GM18870 (cell line): ENCODE data around the gene SLC26A5.

Experiments used
- ATAC-seq: cut with Tn5 transposase; IDR thresholded peaks from one replicate; pipeline ENCODE4 v1.9.1; 2021; ENCODE audit warnings: moderate library complexity; ENCODE audit not compliant: unreplicated experiment

SLC26A5 gene

DNA sequence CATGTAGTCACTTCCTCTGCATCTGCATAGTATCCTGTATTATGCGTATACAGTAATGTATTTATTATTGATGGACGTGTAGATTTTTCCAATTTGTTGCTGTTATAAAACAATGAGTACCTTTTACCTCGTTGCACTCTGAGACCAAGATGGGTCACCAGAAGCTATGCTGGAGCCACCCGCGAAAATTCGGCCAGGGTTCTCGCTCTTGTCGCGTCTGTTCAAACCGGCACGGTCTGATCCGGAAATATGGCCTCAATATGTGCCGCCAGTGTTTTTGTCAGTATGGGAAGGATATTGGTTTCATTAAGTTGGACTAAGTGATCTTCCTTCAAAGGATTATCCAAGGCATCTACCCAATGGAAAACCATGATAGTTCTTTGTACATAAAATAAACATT is 97.6 kb downstream of the SLC26A5 start:
- no peak for ATAC-seq

DNA sequence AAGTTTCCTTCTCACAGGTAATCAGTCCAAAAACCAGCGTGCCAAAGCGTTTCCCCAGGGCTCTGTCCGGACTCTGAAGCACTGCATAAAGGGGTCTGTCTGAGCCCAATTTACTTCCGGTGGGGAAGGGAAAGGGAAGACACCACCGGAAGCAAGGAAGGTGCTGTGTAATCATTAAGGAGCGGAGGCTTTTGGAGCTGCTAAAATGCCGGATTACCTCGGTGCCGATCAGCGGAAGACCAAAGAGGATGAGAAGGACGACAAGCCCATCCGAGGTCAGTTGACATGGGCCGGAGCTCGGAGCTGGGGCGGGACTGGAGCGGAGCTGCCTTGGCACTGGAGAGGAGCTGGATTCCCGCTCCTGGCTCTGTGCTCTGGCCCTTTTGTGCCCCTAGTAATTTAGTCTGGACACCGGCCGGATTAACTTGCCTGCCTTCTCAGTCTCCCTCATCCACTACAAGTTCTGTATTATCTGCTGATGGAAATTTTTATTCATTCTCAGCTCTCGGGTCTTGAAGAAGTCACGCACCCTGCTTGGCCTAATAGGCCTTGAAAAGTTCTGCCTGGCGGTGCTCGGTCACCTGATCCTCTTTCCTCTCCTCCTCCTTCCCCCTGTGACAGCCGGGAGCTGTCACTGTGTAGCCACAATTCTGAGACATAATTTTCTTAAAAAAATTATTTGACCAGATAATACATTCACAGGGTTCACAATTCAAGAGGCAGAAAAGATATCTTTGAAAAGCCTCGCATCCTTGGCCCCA is 98.3 kb downstream of the SLC26A5 start, which contains the start of gene PSMC2:
Gene PSMC2 (plus strand): TSS at position 137 of the 761 bp plus-strand sequence. CDS start 69 bp downstream, at position 206.
- peak; percentile 65 for ATAC-seq

- no peak for ATAC-seq
These were observed 99.6 kb downstream of the SLC26A5 start for GRCh38 chr7:103346396-103346795.

GRCh38 chr7:103344453-103345149 is 101.4 kb downstream of the SLC26A5 start, which contains the start of gene DNAJC2:
Gene DNAJC2 (minus strand): TSS chr7:103344767. CDS start chr7:103344622, 145 bp downstream.
- peak; percentile 74 for ATAC-seq

DNA sequence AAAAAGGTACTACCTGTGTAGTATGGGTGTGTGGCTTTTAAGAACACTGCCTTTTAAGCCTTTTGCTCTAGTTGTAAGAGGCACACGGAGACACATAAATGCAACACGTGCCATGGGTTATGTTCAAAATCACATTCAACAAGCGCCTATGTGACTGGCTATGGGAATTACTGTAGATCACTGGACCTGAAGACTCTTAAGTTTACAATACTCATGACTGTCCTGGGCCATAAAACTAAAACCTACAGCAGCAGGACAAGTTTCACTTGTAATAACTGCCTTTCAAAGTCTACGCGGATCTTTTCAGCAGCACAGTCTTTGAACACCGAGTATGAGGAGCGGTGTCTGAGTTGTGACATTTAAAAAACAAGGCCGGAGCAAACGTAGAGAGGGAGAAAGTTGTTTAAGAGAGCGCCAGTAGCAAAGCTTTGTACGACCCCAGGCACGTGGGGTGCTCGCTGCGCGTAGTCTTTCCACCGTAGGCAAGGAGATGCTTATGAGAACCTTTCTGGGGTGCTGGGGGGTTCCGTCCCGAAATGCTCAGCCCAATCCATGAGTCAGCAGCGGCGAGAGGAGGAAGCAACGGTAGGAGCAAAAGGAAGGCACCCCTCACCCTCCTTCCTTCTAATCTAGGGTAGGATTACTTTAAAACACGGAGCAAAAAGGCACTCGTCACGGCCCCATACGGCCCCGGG is 102.1 kb downstream of the SLC26A5 start:
- peak; percentile 1 for ATAC-seq

DNA sequence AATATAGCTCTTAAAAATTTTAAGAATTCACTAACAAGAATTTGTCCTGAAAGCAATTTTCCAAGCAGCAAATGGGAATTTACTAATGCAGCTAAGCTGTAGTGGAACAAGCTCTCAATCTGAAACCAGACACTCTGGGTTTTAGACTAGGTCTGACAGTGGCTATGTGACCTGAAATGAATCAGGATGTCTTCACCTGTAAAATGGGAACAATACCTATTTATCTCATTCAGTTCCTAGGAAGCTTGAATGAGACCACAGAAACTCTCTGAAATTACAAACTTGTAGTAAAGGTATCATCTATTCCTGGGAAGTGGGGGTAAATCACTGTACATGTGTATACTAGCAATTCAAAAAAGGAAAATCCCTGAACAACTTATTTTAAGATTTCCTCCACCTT is 102.7 kb downstream of the SLC26A5 start:
- no peak for ATAC-seq

DNA sequence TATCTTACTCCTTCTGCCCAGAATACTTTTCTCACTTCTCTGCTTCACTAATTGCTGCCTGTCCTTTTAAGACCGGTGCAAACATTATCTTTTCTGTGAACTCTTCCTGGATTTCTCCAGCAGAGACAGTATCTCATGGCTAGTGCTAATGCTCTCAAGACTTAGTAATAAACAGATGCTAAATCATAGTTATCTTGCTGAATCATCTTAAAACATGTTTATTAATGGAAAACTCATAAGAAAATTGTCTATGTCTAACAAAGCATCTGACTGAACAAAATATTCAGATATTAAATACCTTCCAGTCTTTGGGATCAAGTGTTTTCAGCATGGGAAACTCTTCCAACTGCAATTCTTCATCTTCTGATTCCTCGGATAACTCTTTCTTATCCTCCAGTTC is 104.5 kb downstream of the SLC26A5 start:
- no peak for ATAC-seq

GRCh38 chr7:103338864-103339263 is 107.1 kb downstream of the SLC26A5 start:
- no peak for ATAC-seq

DNA sequence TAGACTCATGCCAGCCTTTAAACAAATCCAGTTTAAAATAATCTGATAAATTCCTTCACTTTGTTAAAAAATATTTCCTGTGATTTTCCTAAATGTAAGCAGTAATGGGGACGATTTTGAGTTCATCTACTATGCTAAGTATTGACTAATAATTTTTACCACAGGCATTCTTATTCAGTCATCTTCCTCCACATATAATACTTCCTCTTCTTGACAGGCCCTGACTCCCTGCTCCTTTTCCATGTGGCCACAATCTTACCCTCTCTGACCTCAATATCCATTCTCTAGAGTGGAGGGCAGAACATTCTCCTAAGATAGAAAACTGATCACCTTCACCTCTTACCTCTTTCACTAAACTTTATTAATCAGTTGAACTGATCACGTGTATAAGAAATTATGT is 109.2 kb downstream of the SLC26A5 start:
- ATAC-seq: no peak

- ATAC-seq: no peak
These were observed 120.3 kb downstream of the SLC26A5 start for GRCh38 chr7:103325744-103326143.
